ENCODE data around the gene COL16A1.

GRCh38 chr1:31751822-31752241, 48.0 kb upstream of the COL16A1 start:
- TF ChIP-seq CTCF (IDR thresholded peaks at IDR 0.05; ENCODE audit: poor library complexity) (no peak), EZH2 (IDR thresholded peaks at IDR 0.05; ENCODE audit: borderline replicate concordance) (no peak), EZH2phosphoT487 (IDR thresholded peaks at IDR 0.05; ENCODE audit: low read depth, severe bottlenecking, unreplicated experiment) (no peak)

Measured in hepatocyte (in vitro differentiated cells).